AG20443 (cell line): ENCODE results near the gene SHISAL2B.
"Not testable (repeated sequence)": the region's sequence is repeated elsewhere in the genome, so short reads cannot be mapped to it uniquely, and the experiment has no call there.

Source experiments
- DNase-seq: peaks from one replicate; pipeline ENCODE4 v3.0.0; 2012; ENCODE audit warnings: low spot score, mixed read lengths

The SHISAL2B gene

GRCh38 chr5:64700765-64701164 is 10.5 kb downstream of the SHISAL2B start:
- DNase-seq, result no peak

GRCh38 chr5:64706074-64706473 is 15.8 kb downstream of the SHISAL2B start:
- DNase-seq, result not testable (repeated sequence)

GRCh38 chr5:64707191-64707590 is 16.9 kb downstream of the SHISAL2B start:
- DNase-seq, result no peak

- DNase-seq, result not testable (repeated sequence)
Observed at GRCh38 chr5:64714495-64714894, 24.2 kb downstream of the SHISAL2B start.

- DNase-seq, result no peak
Observed at GRCh38 chr5:64722588-64722987, 32.3 kb downstream of the SHISAL2B start.

- DNase-seq, result no peak
Observed at GRCh38 chr5:64727150-64727549, 36.8 kb downstream of the SHISAL2B start.

- no peak for DNase-seq
Observed at GRCh38 chr5:64742411-64742810, 52.1 kb downstream of the SHISAL2B start.

- DNase-seq, result no peak
Observed at GRCh38 chr5:64742821-64743220, 52.5 kb downstream of the SHISAL2B start.

- DNase-seq, result no peak
Observed at GRCh38 chr5:64744914-64745313, 54.6 kb downstream of the SHISAL2B start.

GRCh38 chr5:64746446-64746845 is 56.1 kb downstream of the SHISAL2B start:
- DNase-seq, result no peak

- DNase-seq, result no peak
Observed at GRCh38 chr5:64749385-64749784, 59.1 kb downstream of the SHISAL2B start.

GRCh38 chr5:64754066-64754465 is 63.8 kb downstream of the SHISAL2B start:
- DNase-seq, result no peak

- no peak for DNase-seq
Observed at GRCh38 chr5:64758901-64759300, 68.6 kb downstream of the SHISAL2B start.

- no peak for DNase-seq
Observed at GRCh38 chr5:64759960-64760660, 69.8 kb downstream of the SHISAL2B start.

GRCh38 chr5:64763948-64764503 is 73.7 kb downstream of the SHISAL2B start:
- DNase-seq, result no peak

GRCh38 chr5:64765804-64766504 is 75.7 kb downstream of the SHISAL2B start:
- no peak for DNase-seq

GRCh38 chr5:64766941-64767340 is 76.6 kb downstream of the SHISAL2B start:
- DNase-seq, result no peak
